CD14-positive monocyte (primary cell): ENCODE measurements around the gene SALL1. TPM values are rescaled to one million over a fixed set of nuclear protein-coding genes. Genes with fewer than 3 reads are reported as not detected.

ENCODE experiments used
- DNase-seq, 3 donors: peaks; one replicate each; pipeline ENCODE4 v3.0.0-alpha.2; 2011 to 2022
- H2AFZ ChIP-seq: 2 replicates; pipeline ENCODE4 v1.6.0; 2012; ENCODE audit warnings: mild to moderate bottlenecking, low read depth, low read length, inconsistent platforms; ENCODE audit not compliant: insufficient read depth, poor library complexity, severe bottlenecking
- H3K27ac ChIP-seq, 2 donors: 1 replicate in 1 of 2; 2 replicates in 1 of 2; pipeline ENCODE4 v1.5.1; 2012 to 2013; ENCODE audit warnings: low read length in 2 of 2, control low read depth in 1 of 2, inconsistent platforms in 1 of 2, low read depth in 1 of 2, mild to moderate bottlenecking in 1 of 2
- H3K27me3 ChIP-seq, 2 donors: one replicate each; pipeline versions ENCODE4 v1.6.0 to v1.6.1; 2011 to 2013; ENCODE audit warnings: low read length in 2 of 2; ENCODE audit not compliant: control insufficient read depth in 2 of 2, insufficient read depth in 2 of 2
- H3K36me3 ChIP-seq, 2 donors: replicated peaks in 1 of 2; 1 replicate in 1 of 2; 2 replicates in 1 of 2; pipeline versions ENCODE4 v1.5.1 to v1.6.1; 2012 to 2013; ENCODE audit warnings: low read length in 2 of 2, control low read depth in 1 of 2, inconsistent platforms in 1 of 2, mild to moderate bottlenecking in 1 of 2; ENCODE audit not compliant: insufficient read depth in 2 of 2, control insufficient read depth in 1 of 2
- H3K4me1 ChIP-seq, 2 donors: 1 replicate in 1 of 2; 2 replicates in 1 of 2; pipeline versions ENCODE4 v1.5.1 to v1.6.1; 2012 to 2013; ENCODE audit warnings: low read length in 2 of 2, control low read depth in 1 of 2, inconsistent platforms in 1 of 2, mild to moderate bottlenecking in 1 of 2, moderate library complexity in 1 of 2; ENCODE audit not compliant: insufficient read depth in 2 of 2, control insufficient read depth in 1 of 2
- H3K4me2 ChIP-seq: replicated peaks from 2 replicates; pipeline ENCODE3; 2012; ENCODE audit warnings: low read length, moderate library complexity, mild to moderate bottlenecking; ENCODE audit not compliant: poor library complexity, severe bottlenecking; ENCODE audit errors: extremely low read depth
- H3K4me3 ChIP-seq, 3 experiments: fragments of 200-600 bp in 1 of 3; sonication (generic) in 1 of 3; replicated peaks in 1 of 3; 1 replicate in 2 of 3; 2 replicates in 1 of 3; pipeline ENCODE4 v1.5.1; 2011 to 2013; ENCODE audit warnings: low read length in 3 of 3, mild to moderate bottlenecking in 3 of 3, control low read depth in 2 of 3, low read depth in 2 of 3, inconsistent platforms in 1 of 3, moderate library complexity in 1 of 3
- H3K79me2 ChIP-seq: 2 replicates; pipeline ENCODE4 v1.6.0; 2012; ENCODE audit warnings: mild to moderate bottlenecking, control low read depth, inconsistent platforms, low read length, moderate library complexity; ENCODE audit not compliant: insufficient read depth
- H3K9ac ChIP-seq: 2 replicates; pipeline ENCODE4 v1.6.0; 2017; ENCODE audit warnings: low read length, mild to moderate bottlenecking; ENCODE audit not compliant: insufficient read depth, poor library complexity, severe bottlenecking
- H3K9me3 ChIP-seq, 2 donors: replicated peaks in 1 of 2; 1 replicate in 1 of 2; 2 replicates in 1 of 2; pipeline versions ENCODE4 v1.5.1 to v1.6.1; 2012 to 2013; ENCODE audit warnings: low read length in 2 of 2, control low read depth in 1 of 2; ENCODE audit not compliant: control insufficient read depth in 1 of 2, insufficient read depth in 1 of 2
- H4K20me1 ChIP-seq: 2 replicates; pipeline ENCODE4 v1.6.0; 2012; ENCODE audit warnings: mild to moderate bottlenecking, low read length, control low read depth, moderate library complexity; ENCODE audit not compliant: insufficient read depth
- H3K27ac Mint-ChIP-seq, 7 donors: one replicate each; pipeline ENCODE4 v1.8.0; 2020; ENCODE audit warnings: mild to moderate bottlenecking in 7 of 7, mixed read lengths in 7 of 7, moderate library complexity in 6 of 7, inconsistent platforms in 2 of 7
- H3K27me3 Mint-ChIP-seq, 3 donors: one replicate each; pipeline ENCODE4 v1.8.0; 2021 to 2022; ENCODE audit warnings: low read depth in 3 of 3, mild to moderate bottlenecking in 3 of 3, mixed read lengths in 3 of 3, moderate library complexity in 3 of 3, inconsistent platforms in 1 of 3
- H3K36me3 Mint-ChIP-seq, 2 donors: one replicate each; pipeline ENCODE4 v1.8.0; 2020; ENCODE audit warnings: mixed read lengths in 2 of 2, inconsistent platforms in 1 of 2, mild to moderate bottlenecking in 1 of 2
- H3K4me1 Mint-ChIP-seq: one replicate; pipeline ENCODE4 v1.8.0; 2020; ENCODE audit warnings: mild to moderate bottlenecking, mixed read lengths
- H3K4me3 Mint-ChIP-seq, 2 donors: one replicate each; pipeline ENCODE4 v1.8.0; 2020; ENCODE audit warnings: mild to moderate bottlenecking in 2 of 2, mixed read lengths in 2 of 2, moderate library complexity in 1 of 2
- H3K9me3 Mint-ChIP-seq, 7 donors: one replicate each; pipeline ENCODE4 v1.8.0; 2020 to 2022; ENCODE audit warnings: mixed read lengths in 7 of 7, mild to moderate bottlenecking in 6 of 7, moderate library complexity in 6 of 7, inconsistent platforms in 2 of 7
- CTCF ChIP-seq: fragments of 200-600 bp; IDR thresholded peaks from one replicate; pipeline ENCODE4 v1.8.0; 2022; ENCODE audit warnings: antibody characterized with exemption, mild to moderate bottlenecking
- WGBS: methylation state at CpG from one replicate; pipeline ENCODE4 v1.1.5; 2013; ENCODE audit warnings: missing lambda C conversion rate; ENCODE audit not compliant: insufficient coverage; 5-methylcytosine and 5-hydroxymethylcytosine counted together
- intact Hi-C, 2 donors: fragments of 100-400 bp; cut with micrococcal nuclease; formaldehyde crosslinking; loops; one replicate each; pipeline versions ENCODE4 v1.15.0 to v1.15.1; 2023
- polyA plus RNA-seq, 3 donors: library from polyadenylated mRNA; depleted of rRNA in 1 of 3; unstranded in 2 of 3; stranded (reverse) in 1 of 3; fragments of 300-500 nt in 2 of 3; fragments of >200 nt in 1 of 3; fragmentation: Illumina TruSeq in 2 of 3; gene quantifications; 1 replicate in 2 of 3; 2 replicates in 1 of 3; pipeline ENCODE4 v1.2.3, GENCODE V29; 2012 to 2021

Gene SALL1
- polyA plus RNA-seq, 3 donors, result not detected

GRCh38 chr16:51106535-51106934 is 44.5 kb downstream of the SALL1 start:
- Histone ChIP-seq H3K27ac (no peak overlapping the region), H3K4me2 (no peak overlapping the region), H3K27me3 (peaks cover 3 to 8% of the 10 kb centered on the region in 2 donors), H3K4me1 (no peaks in the 10 kb centered on the region), H3K36me3 (no peaks in the 10 kb centered on the region), H4K20me1 (no peaks in the 10 kb centered on the region), H2AFZ (no peak overlapping the region), H3K79me2 (no peaks in the 10 kb centered on the region), H3K4me3 (no peak overlapping the region), H3K9ac (no peak overlapping the region), H3K9me3 (no peaks in the 10 kb centered on the region)
- Mint-ChIP-seq H3K27me3 (peaks cover 10 to 13% (median 12%) of the 10 kb centered on the region in 3 donors), H3K9me3 (peaks cover 0 to 6% (median 0%) of the 10 kb centered on the region in 7 donors), H3K27ac (no peak overlapping the region), H3K4me1 (no peaks in the 10 kb centered on the region), H3K36me3 (no peaks in the 10 kb centered on the region), H3K4me3 (no peak overlapping the region)
- TF ChIP-seq CTCF, result no peak
- intact Hi-C loops, result no loop called here
- DNase-seq, result no peak
- no CpG with 5 or more reads among the region's 2 CpGs for WGBS

GRCh38 chr16:51103590-51103989 is 47.5 kb downstream of the SALL1 start:
- Histone ChIP-seq H3K9ac (no peak overlapping the region), H4K20me1 (no peaks in the 10 kb centered on the region), H3K27ac (no peak overlapping the region), H3K27me3 (no peaks in the 10 kb centered on the region), H3K4me1 (no peaks in the 10 kb centered on the region), H3K4me3 (no peak overlapping the region), H3K4me2 (no peak overlapping the region), H2AFZ (no peak overlapping the region), H3K9me3 (no peaks in the 10 kb centered on the region), H3K36me3 (no peaks in the 10 kb centered on the region), H3K79me2 (no peaks in the 10 kb centered on the region)
- Mint-ChIP-seq H3K27ac (peak overlapping the region in 2 of 7 donors; percentile 8 to 59), H3K27me3 (peaks cover 2 to 7% (median 4%) of the 10 kb centered on the region in 3 donors), H3K9me3 (peaks cover 0 to 2% (median 0%) of the 10 kb centered on the region in 7 donors), H3K4me1 (no peaks in the 10 kb centered on the region), H3K4me3 (no peak overlapping the region), H3K36me3 (no peaks in the 10 kb centered on the region)
- TF ChIP-seq CTCF, result no peak
- intact Hi-C loops, result no loop called here
- no peak for DNase-seq
- 100% methylated on average over 1 of the region's 4 CpGs for WGBS
